ENCODE data around the gene SEC23A. TPM values are rescaled to one million over a fixed set of nuclear protein-coding genes. Genes with fewer than 3 reads are reported as not detected.

The SEC23A gene
- total RNA-seq, 2 donors from 2014 or later, result 85.1 to 104 TPM

DNA sequence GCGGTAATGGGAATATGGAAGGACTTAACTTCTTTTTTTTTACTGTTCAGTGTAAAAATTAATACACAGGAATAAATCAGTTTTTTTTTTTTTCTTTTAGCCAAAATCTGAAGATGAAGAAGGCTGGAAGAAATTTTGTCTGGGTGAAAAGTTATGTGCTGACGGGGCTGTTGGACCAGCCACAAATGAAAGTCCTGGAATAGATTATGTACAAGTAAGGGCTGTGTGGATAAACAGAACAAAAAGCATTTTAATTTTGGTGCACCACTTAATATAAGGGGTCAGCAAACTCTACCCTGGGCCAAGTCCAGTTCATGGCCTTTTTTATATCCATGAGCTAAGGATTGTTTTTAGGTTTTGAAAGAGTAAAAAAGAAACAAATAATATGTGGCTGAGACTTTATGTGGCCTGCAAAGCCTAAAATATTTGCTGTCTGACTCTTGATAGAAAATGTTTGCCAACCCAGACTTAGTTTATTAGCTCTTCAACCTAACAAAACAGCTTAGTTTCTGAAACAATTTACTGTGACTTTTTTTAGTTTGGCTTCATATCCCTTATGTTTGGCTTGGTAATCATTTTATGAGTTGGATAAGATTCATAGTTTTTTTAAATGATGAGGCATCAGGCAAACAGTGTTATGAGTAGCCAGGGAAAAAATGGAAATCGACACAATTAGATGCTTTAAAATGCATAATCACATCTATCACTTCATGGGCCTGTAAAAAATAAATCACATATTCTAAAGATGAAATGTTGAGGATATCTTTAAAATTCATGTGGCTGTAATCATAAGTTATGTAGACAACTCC is 19.5 kb upstream of the SEC23A start:
- Histone ChIP-seq H3K27ac (no peak overlapping the region), H3K4me3 (no peak overlapping the region), H3K9me3 (no peaks in the 10 kb centered on the region), H3K36me3 (peaks cover 46% of the 10 kb centered on the region), H3K4me1 (no peaks in the 10 kb centered on the region), H3K27me3 (no peaks in the 10 kb centered on the region)
- DNase-seq (ENCODE audit: low spot score), result no peak
- no peak for TF ChIP-seq CTCF (IDR thresholded peaks at IDR 0.05)

- Histone ChIP-seq H3K4me3 (peak within 1 kb of the TSS; percentile 76 to 98), H3K9me3 (no peaks in the 10 kb centered on the region), H3K36me3 (peaks cover 24% of the 10 kb centered on the region), H3K27ac (peak within 1 kb of the TSS; percentile 83 to 84), H3K27me3 (no peaks in the 10 kb centered on the region), H3K4me1 (peaks cover 0 to 12% of the 10 kb centered on the region in 2 donors)
- DNase-seq (ENCODE audit: low spot score), result peak; percentile 93
- TF ChIP-seq CTCF (IDR thresholded peaks at IDR 0.05), result no peak
Measured at GRCh38 chr14:39114073-39114838, 11.2 kb upstream of the SEC23A start, which contains the start of gene GEMIN2. GEMIN2 (plus strand) TSS chr14:39114323; CDS start chr14:39114339, 16 bp downstream.

GRCh38 chr14:39113685-39114072 is 10.6 kb upstream of the SEC23A start:
- no peak for TF ChIP-seq CTCF (IDR thresholded peaks at IDR 0.05)
- Histone ChIP-seq H3K4me1 (peaks cover 0 to 12% of the 10 kb centered on the region in 2 donors), H3K4me3 (peak overlapping the region; percentile 76 to 98), H3K27ac (peak overlapping the region; percentile 83 to 84), H3K9me3 (no peaks in the 10 kb centered on the region), H3K27me3 (no peaks in the 10 kb centered on the region), H3K36me3 (peaks cover 18% of the 10 kb centered on the region)
- DNase-seq (ENCODE audit: low spot score), result no peak

GRCh38 chr14:39109893-39110715 is 7.1 kb upstream of the SEC23A start:
- no peak for DNase-seq (ENCODE audit: low spot score)
- Histone ChIP-seq H3K9me3 (no peaks in the 10 kb centered on the region), H3K4me3 (no peak overlapping the region), H3K27ac (no peak overlapping the region), H3K4me1 (peaks cover 0 to 11% of the 10 kb centered on the region in 2 donors), H3K36me3 (no peaks in the 10 kb centered on the region), H3K27me3 (no peaks in the 10 kb centered on the region)
- TF ChIP-seq CTCF (IDR thresholded peaks at IDR 0.05), result no peak

- no peak for TF ChIP-seq CTCF (IDR thresholded peaks at IDR 0.05)
- no peak overlapping the region for H3K4me3 ChIP-seq
- no peaks in the 10 kb centered on the region for H3K27me3 ChIP-seq
- H3K36me3 ChIP-seq, result no peaks in the 10 kb centered on the region
- H3K27ac ChIP-seq, result no peak overlapping the region
- H3K4me1 ChIP-seq, result peaks cover 0 to 16% of the 10 kb centered on the region in 2 donors
- no peaks in the 10 kb centered on the region for H3K9me3 ChIP-seq
- no peak for DNase-seq (ENCODE audit: low spot score)
Measured at GRCh38 chr14:39108791-39109190, 5.8 kb upstream of the SEC23A start.

All from right atrium auricular region (tissue), 2 donors.